ENCODE data around the gene TSTD1.

GRCh38 chr1:161054232-161054631, 15.5 kb upstream of the TSTD1 start:
- no peak for TF ChIP-seq CTCF (conservative IDR thresholded peaks at IDR 0.05 in 1 of 2, IDR thresholded peaks at IDR 0.05 in 1 of 2; ENCODE audit: low read depth in 1 of 2, low read length in 2 of 2)
- no peak for TF ChIP-seq EZH2 (IDR thresholded peaks at IDR 0.05; ENCODE audit: low read length, missing control alignments)
